HG02852 (cell line): ENCODE data around the gene PAX8.

ENCODE experiments used
- ATAC-seq: cut with Tn5 transposase; IDR thresholded peaks from one replicate; pipeline ENCODE4 v1.9.1; 2021; ENCODE audit warnings: mild to moderate bottlenecking, moderate library complexity; ENCODE audit not compliant: unreplicated experiment

The PAX8 gene

DNA sequence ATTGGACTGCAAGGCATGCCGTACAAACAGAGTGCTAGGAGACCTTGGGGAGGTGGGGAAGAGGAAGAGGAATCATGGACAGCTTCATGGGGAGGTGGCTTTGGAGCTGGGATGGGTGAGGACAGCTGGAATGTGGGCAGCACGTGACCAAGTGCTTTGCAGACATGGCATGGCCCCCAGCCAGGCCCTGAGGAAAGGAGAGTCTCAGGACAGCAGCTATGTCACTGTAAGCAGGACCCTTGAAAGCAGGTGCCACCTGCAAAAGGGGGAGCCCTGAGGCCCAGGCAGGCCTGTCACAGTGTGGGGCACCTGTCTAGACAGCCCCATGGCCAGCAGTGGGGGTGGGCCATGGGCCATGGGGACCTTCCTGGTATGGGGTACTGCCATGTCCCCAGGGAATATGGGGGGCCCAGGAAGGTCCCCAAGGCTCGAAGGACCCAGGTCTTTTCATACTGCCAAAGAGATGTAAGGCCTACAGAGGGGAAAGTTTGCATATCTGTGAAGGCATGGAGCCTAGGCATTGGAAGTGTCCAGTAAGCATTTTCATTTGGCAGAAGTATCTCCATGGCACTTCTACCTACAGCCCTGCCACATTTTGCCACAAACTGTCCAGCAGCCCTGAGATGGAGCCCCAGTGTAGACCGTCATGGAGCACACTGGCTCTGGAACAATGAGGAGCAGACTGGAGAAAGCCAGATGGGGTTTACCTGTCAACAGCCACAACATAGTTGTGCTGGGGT is 9.9 kb downstream of the PAX8 start:
- ATAC-seq = no peak

DNA sequence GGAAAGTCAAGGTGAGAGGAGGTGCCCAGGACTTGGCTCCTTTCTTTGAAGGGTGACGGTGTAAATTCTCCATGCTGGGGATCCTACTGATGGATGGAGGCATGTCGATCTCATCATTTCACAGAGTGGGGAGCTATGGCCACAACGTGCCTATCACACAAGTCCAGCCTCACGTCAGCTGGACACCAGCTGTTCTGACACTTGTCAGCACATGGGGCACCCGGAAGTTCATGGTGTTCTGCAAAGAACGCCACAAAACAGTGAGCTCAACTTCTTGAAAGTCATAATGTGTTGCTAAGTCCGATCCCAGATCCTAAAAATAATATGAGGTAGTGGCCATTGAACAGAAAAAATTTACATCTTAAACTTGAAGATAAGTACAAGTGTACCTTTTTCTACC is 12.3 kb downstream of the PAX8 start:
- ATAC-seq = no peak

DNA sequence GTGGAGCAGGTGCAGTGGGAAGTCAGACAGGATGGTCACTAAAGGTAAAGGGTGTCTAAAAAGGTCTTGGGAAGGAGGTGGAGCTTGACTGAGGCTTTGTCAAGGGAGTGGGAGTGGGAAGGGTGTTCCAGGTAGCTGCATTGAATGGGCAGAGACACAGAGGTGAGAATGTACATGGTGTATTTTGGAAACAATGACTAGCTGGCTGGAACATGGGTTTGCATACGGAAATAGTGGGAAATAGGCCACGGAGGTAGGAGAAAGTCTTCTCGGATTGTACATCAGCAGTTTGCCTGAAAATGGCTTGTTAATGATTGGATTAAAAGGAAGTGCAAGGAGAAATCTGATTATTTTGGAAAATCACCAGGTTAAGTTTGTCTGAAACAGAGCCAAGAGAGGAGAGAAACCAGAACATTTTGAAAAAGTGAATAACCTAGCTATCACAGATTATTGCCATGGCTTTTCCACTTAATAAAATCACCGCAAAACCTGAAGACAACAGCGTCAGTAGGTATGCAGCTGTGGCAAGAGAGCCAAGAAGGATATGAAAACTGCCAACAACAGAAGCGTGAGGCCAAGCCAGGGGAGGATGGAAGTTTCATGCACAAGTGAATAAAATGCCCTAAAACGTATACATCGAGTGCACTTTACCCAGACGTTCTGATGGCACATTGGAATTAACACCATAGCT is 13.9 kb downstream of the PAX8 start:
- no peak for ATAC-seq

DNA sequence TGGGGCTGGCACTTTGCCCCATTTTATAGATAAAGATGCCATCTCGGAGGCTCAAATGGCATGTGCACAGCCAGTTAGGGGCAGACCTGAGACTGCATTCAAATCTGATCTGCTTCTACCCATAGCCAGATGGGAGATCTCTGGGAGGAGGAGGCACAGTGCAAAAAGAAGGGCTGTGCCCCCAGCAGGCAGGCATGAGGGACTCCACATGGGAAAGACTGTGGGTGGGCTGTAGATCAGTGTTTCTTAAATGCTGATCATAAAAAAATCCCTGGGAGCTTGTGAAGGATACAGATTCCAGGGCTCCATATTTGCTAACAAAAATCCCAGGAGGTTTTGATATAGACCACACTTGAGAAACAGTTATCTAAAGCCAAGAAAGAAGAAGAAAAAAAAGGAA is 15.2 kb downstream of the PAX8 start:
- no peak for ATAC-seq

DNA sequence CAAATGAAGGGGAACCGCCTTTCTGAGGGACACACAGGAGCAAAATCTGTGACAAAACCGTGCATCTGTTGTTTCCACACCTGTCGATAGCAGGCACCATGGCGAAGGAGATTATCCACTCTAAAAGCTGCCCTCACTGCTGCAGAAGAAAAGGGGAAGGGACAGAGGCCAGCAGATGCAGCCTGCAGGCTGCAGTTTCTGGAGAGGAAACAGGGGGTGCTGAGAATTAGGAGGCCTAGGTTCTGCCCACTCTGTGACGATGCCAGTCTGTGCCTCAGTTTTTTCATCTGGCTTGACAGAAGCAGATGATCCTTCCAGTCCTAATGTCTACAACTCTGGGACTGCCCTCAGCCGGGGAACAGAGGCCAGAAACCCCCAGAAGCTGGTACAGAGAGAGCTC is 17.7 kb downstream of the PAX8 start:
- no peak for ATAC-seq

DNA sequence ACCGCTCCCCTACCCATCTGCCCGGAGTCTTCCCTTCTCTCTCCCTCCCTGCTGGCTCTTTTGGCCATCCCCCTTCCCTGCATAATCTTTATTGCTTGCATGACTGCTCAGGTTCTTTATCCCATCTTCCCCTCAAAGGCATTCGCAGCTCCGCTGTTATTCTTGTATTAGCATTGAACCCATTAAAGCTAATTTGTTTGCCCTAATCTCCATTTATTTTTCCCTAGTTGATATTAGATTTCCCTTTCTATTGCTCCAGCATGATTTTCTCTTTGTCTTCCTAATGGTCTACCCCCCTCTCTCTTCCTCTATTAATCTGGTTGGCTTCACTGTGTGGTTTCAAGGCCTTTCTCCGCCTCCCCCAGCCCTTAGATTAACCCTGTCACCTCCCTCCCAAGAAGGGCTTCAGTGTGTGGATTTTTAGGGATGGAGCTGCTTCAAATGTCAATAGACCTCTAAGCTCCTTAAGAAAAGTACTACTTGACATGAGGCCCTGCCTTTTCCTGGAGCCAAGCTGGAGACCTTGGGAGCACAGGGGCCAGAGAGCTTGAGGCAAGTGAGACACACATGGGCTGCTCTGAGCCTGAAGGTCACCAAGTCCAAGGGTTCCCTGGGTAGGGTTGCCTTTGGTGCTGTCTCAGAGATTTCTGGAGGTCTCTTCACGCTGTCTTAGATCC is 20.1 kb downstream of the PAX8 start:
- no peak for ATAC-seq

DNA sequence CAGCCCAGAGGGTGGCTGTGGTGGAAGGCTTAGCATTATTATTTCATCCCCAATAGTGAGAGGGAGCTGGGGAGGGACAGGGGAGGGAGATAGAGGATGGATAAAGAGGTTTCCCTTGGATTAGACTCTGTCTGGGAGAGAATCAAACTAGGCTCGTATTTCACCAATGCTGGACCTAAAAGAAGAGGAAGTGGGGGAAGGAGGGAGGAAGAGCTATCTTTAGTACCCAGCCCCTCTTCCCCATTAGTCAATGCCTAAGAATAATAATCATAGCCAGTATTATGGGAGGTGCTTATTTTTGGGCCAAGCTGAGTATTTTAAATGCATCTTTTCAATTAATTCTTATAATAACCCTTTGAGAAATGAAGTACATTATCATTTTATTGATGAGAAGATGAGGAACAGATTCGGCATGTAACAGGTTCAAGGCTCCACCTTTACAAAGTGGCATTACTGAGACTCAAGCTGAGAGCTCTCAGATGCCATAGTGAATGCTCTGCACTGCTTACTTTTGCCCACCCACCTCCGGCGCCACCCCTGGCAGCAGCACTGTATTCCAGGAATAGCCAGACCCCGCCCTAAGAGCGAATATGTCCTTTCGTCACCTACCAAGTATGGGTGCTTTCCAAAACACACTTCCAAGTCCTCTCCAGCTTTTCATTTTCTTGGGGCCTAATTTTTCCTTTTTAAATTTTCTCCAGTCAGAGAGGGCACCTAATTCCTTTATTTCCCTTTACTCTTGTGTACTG is 21.0 kb downstream of the PAX8 start:
- no peak for ATAC-seq

DNA sequence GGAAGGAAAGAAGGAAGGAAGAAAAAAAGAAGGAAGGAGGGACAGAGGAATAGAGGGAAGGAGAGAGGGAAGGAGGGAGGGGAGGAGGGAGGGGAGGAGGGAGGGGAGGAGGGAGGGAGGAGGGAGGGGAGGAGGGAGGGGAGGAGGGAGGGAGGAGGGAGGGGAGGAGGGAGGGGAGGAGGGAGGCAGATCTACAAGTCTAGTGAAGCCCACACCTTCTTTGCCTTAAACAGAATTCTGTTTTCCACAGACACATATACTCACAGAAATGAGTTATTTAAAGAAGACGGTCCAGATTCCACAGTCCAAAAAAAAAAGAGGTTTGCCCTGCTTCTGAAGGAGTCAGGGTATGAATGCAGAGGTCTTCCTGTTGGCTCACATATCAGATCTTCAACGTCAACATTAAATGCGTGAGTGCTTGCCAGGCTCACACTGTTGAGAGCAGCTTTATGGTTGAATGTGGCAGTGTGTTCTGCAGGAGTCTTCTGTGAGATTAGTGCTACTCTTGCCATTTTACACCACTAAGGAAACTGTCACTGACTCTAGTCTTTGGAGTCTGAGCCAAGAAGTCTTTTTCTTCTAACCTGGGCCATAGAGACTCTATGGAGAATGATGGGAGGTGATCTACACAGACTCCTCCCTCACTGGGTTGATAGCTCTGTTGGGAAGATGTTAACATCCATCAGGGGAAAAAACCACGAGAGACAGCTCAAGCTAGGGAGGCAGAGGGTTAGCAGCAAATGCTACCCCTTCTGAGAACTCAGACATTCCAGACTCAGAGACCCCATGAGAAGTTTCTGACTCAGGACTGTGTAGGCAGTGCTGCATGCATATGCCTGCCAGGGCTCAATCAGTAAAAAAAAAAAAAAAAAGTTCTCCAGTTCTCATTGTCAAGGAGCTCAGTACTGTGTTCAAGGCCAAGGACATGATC is 23.3 kb downstream of the PAX8 start:
- no peak for ATAC-seq

DNA sequence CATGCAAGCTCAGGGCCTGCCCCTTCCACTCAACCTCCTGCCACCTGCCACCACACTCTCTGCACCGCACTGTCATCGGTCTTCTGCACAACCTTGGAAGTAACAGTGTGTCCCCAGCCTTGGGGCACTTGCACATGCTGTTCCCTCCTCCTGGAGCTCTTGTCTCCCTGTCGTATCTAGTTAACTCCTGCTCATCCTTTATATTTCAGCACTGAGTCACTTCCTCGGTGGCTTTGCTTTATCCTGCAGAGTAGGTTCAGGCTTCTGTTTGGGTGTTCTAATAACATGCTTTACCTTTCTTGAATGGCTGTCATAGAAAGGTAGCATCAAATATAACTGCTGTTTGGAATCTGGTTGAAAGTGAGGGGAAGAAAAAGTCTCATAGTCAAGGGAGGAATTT is 25.3 kb downstream of the PAX8 start:
- no peak for ATAC-seq

DNA sequence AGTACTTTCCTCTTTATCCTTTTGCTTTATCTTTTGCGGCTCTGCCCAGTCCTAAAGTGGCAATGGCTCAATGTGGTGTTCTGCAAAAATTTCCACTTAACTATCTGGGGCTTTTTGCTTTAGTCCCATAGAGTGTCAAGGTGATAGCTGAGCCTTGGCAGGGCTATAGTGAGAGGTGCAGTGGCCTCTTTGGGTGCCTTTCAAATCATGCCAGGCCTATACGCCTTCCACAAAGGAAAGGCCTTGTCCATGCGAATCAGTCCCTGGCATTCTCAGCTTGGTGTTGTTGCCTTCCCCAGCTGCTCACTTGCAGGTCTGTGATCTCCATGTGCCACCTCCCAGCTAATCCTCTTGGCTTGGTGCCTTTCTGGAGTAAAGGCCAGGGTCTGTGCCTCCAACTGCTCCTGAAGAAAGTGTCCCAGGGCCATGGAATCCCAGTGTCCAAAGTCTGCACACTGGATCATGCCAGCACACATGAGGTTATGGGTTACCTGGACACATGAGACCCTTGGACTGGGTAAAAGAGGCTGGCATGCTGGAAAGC is 26.6 kb downstream of the PAX8 start:
- ATAC-seq = no peak

DNA sequence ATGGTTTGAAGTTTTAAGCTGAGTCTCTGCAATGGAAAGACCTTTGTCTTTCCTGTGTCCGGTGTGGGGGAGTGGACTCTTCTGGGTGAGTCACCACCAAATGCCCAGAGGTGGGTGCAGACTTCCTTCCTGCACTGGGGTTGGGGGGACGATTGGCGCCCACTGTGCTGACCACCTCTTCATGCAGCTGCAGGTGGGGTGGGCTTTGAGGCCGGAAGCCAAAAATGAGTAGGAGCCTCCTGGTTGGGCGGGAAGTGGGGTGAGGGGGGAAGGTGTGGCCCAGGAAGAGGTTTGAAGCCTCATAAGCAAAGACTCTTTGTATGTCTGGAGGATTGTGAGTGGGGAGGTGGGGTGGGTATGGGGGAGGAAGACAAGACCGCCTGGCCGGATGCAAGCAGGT is 27.6 kb downstream of the PAX8 start:
- no peak for ATAC-seq

DNA sequence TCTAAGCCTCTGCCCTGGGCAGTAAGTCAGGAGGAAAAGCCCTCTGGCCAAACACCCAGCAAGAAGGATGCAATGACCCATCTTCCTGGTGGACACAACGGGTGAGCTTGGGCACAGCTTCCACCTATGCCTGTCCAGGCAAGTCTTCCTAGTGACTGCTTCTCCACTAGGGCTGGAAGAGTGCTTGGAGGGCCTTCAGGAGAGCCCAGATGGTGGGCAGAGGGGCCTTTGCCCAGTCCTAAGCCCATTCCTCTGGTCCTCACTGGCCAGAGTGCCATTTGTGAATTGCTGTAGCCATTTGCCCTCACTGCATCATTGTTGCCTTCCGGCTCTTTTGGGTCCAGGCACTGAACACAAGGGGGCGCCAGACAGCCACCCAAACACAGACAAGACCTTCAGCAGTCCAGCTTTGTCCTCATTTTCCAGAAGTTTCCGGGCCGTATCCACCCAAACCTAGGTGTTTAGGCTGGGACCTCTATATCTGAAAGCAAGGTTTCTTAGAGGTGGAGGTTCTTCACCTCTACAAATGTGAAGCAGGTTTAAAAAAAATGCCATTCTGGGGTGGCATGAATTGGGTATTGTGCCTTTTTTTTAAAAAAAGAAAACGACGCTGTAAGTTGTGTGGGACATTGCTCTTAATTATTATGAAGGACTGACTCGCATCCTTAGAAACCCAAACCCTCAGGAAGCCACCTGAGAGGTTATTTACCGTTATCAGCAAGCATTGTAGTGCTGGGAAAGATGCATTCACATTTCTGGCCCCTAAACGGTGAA is 29.5 kb downstream of the PAX8 start:
- peak; percentile 67 for ATAC-seq

DNA sequence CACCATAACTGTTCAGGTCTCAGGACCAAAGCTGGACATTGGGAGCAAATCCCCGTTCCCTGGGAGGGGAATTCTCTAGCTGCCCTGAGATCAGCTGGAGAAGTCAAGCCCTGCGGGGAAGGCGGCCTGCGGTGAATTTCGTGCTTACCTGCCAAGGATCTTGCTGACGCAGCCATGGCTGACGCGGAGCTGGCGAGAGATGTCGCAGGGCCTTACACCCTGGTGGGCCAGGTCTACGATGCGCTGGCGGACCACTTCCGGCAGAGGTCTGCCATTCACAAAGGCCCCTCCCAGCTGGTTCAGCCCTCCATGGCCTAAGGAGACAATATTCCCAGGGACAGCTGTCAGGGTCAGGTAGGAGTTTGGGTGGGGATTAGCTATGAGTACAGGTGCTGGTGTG is 32.1 kb downstream of the PAX8 start:
- no peak for ATAC-seq

DNA sequence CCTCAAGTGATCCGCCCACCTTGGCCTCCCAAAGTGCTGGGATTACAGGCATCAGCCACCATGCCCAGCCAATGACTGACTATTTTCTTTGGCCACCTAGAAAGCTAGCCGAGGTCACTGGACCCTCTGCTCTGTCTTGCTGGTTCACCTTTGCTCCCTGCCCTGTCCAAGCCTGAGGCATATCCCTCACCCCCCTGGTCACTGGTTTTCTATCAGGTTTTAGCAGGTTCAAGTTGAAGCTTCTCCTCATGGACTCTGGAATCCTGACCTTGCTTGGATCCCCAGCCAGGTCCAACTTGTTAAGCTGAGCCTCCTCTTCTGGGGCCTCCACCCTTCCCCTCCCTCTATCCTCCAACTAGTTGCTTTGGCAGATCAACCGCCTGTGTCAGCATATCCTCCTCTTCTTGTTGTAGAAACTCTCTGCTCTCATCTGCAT is 33.4 kb downstream of the PAX8 start:
- ATAC-seq = no peak

DNA sequence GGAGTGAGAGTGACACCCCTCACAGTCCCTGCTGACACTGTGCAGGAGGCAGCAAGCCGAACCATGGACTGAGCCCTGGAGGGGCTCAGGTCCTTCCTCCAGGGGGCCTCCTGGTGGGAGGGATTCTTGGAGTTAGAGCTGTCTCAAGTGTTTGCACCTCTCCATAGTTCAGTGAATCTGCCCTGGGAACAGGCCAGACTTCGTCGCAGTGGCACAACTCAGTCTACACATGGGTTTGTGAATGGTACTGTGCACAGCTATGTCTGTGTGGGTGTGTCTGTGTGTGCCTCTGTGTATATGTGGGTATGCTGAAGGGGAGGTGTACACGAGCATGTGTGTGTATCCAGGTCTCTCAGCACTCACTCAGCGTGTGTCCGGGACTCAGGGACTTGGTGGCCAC is 36.4 kb downstream of the PAX8 start:
- ATAC-seq = no peak

DNA sequence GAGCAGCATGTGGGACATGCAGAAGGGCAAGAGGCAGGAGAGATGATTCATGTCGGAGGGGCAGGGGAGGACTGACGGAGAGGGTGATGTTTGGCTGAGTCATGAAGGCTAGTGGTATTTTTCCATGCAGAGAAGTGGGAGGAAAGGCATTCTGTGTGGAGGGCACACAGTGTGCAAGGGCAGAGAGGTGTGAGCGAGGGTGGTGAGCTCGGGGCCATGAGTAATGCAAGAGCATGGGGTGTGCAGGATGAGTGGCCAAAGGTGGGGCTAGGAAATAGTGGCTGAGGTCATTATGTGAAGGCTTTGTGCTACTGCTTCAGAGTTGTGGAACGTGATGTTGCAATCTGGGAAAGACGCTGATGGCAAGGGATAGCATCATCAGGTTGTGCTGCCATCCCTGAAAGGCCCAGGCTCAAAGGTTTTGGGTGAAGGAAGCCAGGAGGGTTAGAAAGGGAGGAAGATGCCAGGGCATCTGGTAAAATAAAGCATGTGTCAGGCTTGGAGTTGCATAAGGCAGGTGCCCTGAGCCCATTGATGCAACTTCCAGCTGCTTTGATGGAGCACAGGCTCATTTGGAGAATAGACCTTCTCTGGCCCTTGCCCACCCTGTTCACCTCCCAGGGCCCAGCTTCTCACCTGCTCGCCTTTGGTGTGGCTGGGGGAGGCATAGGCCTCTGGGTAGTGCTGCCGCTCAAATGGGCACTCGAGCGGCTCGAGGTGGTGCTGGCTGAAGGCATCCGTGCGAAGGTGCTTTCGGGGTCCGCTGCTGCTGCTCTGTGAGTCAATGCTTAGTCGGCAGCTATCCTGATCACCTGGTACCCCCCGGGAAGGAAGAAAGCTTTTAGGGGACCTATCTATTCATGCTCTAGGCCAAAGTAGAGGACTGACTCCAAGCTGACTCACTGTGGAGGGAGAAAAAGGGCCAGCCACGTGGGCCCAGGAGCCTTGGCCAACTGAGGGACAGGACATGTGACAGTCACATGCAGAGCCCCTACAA is 37.5 kb downstream of the PAX8 start:
- ATAC-seq = no peak

DNA sequence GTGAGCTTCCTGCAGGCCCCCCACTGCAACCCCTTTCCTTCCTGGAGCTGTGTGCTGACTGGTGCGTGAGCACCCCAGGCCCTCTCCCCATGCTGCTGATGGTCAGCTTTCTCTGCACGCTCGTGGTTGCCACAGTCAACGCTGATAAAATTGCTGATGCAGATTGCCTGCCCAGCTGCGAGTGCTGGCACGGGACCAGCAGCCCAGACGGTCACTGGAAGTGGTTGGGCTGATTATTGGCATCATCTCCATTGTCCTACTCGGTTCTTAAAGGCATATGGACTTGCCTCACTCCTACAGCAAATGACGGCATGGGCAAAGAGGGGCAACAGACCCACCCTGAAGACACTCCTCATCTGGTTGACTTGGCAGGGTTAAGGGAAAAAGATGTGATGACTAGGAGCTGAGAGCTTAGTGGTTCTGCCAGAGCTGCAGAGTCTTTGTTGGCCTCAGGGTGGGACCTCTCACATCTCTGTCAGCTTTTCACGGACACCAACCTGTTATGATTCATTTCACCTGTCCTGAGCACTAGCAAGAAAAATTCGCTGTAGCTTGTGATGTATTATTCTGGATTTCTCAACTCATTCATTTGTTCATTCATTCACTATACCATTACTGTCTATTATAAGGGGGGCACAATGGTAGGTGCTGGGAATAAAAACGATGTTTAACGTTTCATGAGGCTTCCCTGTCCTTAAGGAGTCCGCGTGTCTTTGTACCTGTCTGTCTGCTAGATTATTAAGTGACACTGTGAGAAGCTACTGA is 38.4 kb downstream of the PAX8 start:
- no peak for ATAC-seq
